ENCODE results near the gene FYCO1. TPM values are rescaled to one million over a fixed set of nuclear protein-coding genes. Genes with fewer than 3 reads are reported as not detected.
A peak's percentile ranks its signal among the peaks of the same experiment; 100 is the strongest.

The FYCO1 gene
- total and polyA plus RNA-seq, 10 of the 15 experiments (the other 5 are each of a cell fraction or from before 2014, with no cell fraction given), result 1.5 to 8.4 (median 6.5) TPM

- FAIRE-seq (no peak), ATAC-seq (no peak), DNase-seq (ENCODE audit: low read depth, low spot score) (no peak)
- ChIA-PET CTCF (no interaction called here), POLR2A (interaction anchor here (4.0 to 5.7 kb wide), 2 partner anchors 11 to 41 kb away, joined by 24 to 32 read pairs; no protein-coding TSS in a partner anchor), SMC1A (ENCODE audit: uncharacterized antibody, unreplicated experiment) (interaction anchor here (4.7 to 11.4 kb wide), 2 partner anchors 14 to 41 kb away, joined by 44 to 105 read pairs; partner anchors contain the start of gene CCR9), RAD21 (ENCODE audit: unreplicated experiment) (interaction anchor here (0.7 to 6.9 kb wide), 3 partner anchors 8 to 41 kb away, joined by 3 to 59 read pairs (median 58); no protein-coding TSS in a partner anchor)
- Histone ChIP-seq H3K27me3 (replicated peaks in 1 of 2; ENCODE audit: control insufficient read depth in 2 of 2, insufficient read depth in 2 of 2, low read length in 1 of 2) (no peaks in the 10 kb centered on the region; a peak in 1 of 4 replicates), H3K4me3 (no peak overlapping the region), H3K27ac (ENCODE audit: control insufficient read depth, insufficient read depth) (peak overlapping the region; percentile 37; the same call in 1 of the 2 replicates), H3K79me2 (ENCODE audit: control insufficient read depth, insufficient read depth, low read length) (no peaks in the 10 kb centered on the region), H2AFZ (ENCODE audit: control insufficient read depth, low read depth, low read length) (no peak overlapping the region), H3K4me1 (ENCODE audit: control insufficient read depth, insufficient read depth, low read length) (peaks cover 46% of the 10 kb centered on the region), H3K9me3 (replicated peaks; ENCODE audit: control insufficient read depth, insufficient read depth, low read length) (peaks cover 1% of the 10 kb centered on the region; the same call in 1 of the 3 replicates), H4K20me1 (ENCODE audit: control insufficient read depth, insufficient read depth) (no peaks in the 10 kb centered on the region), H3K4me2 (ENCODE audit: control insufficient read depth, insufficient read depth) (no peak overlapping the region; the same call in 1 of the 2 replicates), H3K9ac (ENCODE audit: control insufficient read depth, insufficient read depth, low read length) (no peak overlapping the region), H3K36me3 (ENCODE audit: control insufficient read depth in 2 of 2, insufficient read depth in 2 of 2, low read length in 1 of 2) (no peaks in the 10 kb centered on the region)
- TF ChIP-seq ATF7 (IDR thresholded peaks at IDR 0.05; ENCODE audit: low read depth) (peak; percentile 83), KAT2A (conservative IDR thresholded peaks at IDR 0.05; ENCODE audit: control insufficient read depth, low read depth, low read length) (no peak)
- 9% methylated on average over 3 of the region's 3 CpGs for WGBS (ENCODE audit: insufficient coverage, insufficient replicate concordance, low lambda C conversion rate, missing lambda C conversion rate)
- in situ Hi-C loops (cut with MboI), result no loop called here
- intact Hi-C loops (cut with micrococcal nuclease; ENCODE audit: unreplicated experiment), result loop anchor here (10.0 kb wide), 1 partner anchor 275 kb away; the partner anchor contains the start of gene LIMD1
- no TSS peak for BruUV-seq (replicated peaks)
Observed at GRCh38 chr3:45869638-45870037, 126.0 kb downstream of the FYCO1 start.

GRCh38 chr3:45868650-45869049 is 127.0 kb downstream of the FYCO1 start:
- no TSS peak for BruUV-seq (replicated peaks)
- in situ Hi-C loops (cut with MboI) (no loop called here), intact Hi-C loops (cut with micrococcal nuclease; ENCODE audit: unreplicated experiment) (loop anchor here (10.0 kb wide), 1 partner anchor 274 kb away; the partner anchor contains the start of gene LIMD1)
- CTCF ChIA-PET, result interaction anchor here (0.8 to 1.8 kb wide), 10 partner anchors 8 to 209 kb away, joined by 3 to 11 read pairs (median 4); no protein-coding TSS in a partner anchor
- RAD21 ChIA-PET (ENCODE audit: unreplicated experiment), result interaction anchor here (0.6 to 6.9 kb wide), 12 partner anchors 9 to 60 kb away, joined by 3 to 59 read pairs (median 6); no protein-coding TSS in a partner anchor
- H3K4me2 ChIP-seq (ENCODE audit: control insufficient read depth, insufficient read depth), result no peak overlapping the region; the same call in 1 of the 2 replicates
- POLR2A ChIA-PET, result interaction anchor here (0.8 to 5.7 kb wide), 7 partner anchors 9 to 47 kb away, joined by 4 to 32 read pairs (median 7); no protein-coding TSS in a partner anchor
- H3K4me1 ChIP-seq (ENCODE audit: control insufficient read depth, insufficient read depth, low read length), result peaks cover 56% of the 10 kb centered on the region
- no peaks in the 10 kb centered on the region; a peak in 1 of 4 replicates for H3K27me3 ChIP-seq (replicated peaks in 1 of 2; ENCODE audit: control insufficient read depth in 2 of 2, insufficient read depth in 2 of 2, low read length in 1 of 2)
- peak overlapping the region; percentile 65 for H3K27ac ChIP-seq (ENCODE audit: control insufficient read depth, insufficient read depth)
- no peak overlapping the region for H2AFZ ChIP-seq (ENCODE audit: control insufficient read depth, low read depth, low read length)
- no peaks in the 10 kb centered on the region for H3K36me3 ChIP-seq (ENCODE audit: control insufficient read depth in 2 of 2, insufficient read depth in 2 of 2, low read length in 1 of 2)
- SMC1A ChIA-PET (ENCODE audit: uncharacterized antibody, unreplicated experiment), result interaction anchor here (0.9 to 11.4 kb wide), 12 partner anchors 9 to 57 kb away, joined by 3 to 105 read pairs (median 9); partner anchors contain the start of gene CCR9
- H3K4me3 ChIP-seq, result no peak overlapping the region
- no peak for TF ChIP-seq NKRF (conservative IDR thresholded peaks at IDR 0.05)
- TF ChIP-seq ZNF24 (IDR thresholded peaks at IDR 0.05), result no peak
- no peak for TF ChIP-seq RAD21 (IDR thresholded peaks at IDR 0.05; ENCODE audit: insufficient read depth, low read depth, low read length)
- no peak for TF ChIP-seq CHD1 (IDR thresholded peaks at IDR 0.05; ENCODE audit: low read depth, low read length)
- TF ChIP-seq ATF7 (IDR thresholded peaks at IDR 0.05; ENCODE audit: low read depth), result no peak
- TF ChIP-seq NFYB (IDR thresholded peaks at IDR 0.05; ENCODE audit: insufficient read depth, low read depth, low read length), result no peak
- no peak for TF ChIP-seq NBN (IDR thresholded peaks at IDR 0.05)
- TF ChIP-seq SMAD5 (IDR thresholded peaks at IDR 0.05; ENCODE audit: low read depth), result peak; percentile 58; the same call in 1 of the 2 replicates
- peaks cover 1% of the 10 kb centered on the region; the same call in 1 of the 3 replicates for H3K9me3 ChIP-seq (replicated peaks; ENCODE audit: control insufficient read depth, insufficient read depth, low read length)
- 46% methylated on average over 2 of the region's 2 CpGs for WGBS (ENCODE audit: insufficient coverage, insufficient replicate concordance, low lambda C conversion rate, missing lambda C conversion rate)
- FAIRE-seq (no peak), ATAC-seq (no peak), DNase-seq (ENCODE audit: low read depth, low spot score) (no peak)
- no peaks in the 10 kb centered on the region for H4K20me1 ChIP-seq (ENCODE audit: control insufficient read depth, insufficient read depth)
- H3K9ac ChIP-seq (ENCODE audit: control insufficient read depth, insufficient read depth, low read length), result peak overlapping the region; percentile 25; the same call in 1 of the 2 replicates
- no peaks in the 10 kb centered on the region for H3K79me2 ChIP-seq (ENCODE audit: control insufficient read depth, insufficient read depth, low read length)

All from GM12878 (cell line).